ENCODE measurements around the gene NCOA3.

DNA sequence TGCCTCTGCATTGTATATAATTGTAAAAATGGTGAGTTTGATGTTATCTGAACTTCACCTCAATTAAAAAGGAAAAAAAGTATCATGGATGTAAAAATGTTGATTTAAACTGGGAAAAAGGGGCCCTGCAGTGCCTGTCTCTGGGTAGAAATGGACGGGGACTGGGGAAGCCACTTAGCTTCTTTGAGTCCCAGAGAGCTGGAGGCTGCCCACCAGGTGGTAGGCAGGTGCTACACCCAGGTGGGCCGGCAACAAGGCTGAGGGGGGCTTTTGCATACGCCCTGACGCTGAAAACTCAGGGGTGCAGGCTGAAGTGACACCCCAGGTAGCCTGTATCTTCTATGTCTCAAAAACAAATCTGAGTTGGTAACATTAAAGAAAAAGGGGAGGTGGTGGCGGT is 165.4 kb downstream of the NCOA3 start:
- TF ChIP-seq, protein P1, sequence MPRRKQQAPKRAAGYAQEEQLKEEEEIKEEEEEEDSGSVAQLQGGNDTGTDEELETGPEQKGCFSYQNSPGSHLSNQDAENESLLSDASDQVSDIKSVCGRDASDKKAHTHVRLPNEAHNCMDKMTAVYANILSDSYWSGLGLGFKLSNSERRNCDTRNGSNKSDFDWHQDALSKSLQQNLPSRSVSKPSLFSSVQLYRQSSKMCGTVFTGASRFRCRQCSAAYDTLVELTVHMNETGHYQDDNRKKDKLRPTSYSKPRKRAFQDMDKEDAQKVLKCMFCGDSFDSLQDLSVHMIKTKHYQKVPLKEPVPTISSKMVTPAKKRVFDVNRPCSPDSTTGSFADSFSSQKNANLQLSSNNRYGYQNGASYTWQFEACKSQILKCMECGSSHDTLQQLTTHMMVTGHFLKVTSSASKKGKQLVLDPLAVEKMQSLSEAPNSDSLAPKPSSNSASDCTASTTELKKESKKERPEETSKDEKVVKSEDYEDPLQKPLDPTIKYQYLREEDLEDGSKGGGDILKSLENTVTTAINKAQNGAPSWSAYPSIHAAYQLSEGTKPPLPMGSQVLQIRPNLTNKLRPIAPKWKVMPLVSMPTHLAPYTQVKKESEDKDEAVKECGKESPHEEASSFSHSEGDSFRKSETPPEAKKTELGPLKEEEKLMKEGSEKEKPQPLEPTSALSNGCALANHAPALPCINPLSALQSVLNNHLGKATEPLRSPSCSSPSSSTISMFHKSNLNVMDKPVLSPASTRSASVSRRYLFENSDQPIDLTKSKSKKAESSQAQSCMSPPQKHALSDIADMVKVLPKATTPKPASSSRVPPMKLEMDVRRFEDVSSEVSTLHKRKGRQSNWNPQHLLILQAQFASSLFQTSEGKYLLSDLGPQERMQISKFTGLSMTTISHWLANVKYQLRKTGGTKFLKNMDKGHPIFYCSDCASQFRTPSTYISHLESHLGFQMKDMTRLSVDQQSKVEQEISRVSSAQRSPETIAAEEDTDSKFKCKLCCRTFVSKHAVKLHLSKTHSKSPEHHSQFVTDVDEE (CRISPR knock-in tag; IDR thresholded peaks at IDR 0.05) = no peak
- TF ChIP-seq ESRRG (CRISPR knock-in tag; IDR thresholded peaks at IDR 0.05) (no peak), ISL1 (CRISPR knock-in tag; IDR thresholded peaks at IDR 0.05) (no peak), RARB (CRISPR knock-in tag; IDR thresholded peaks at IDR 0.05) (no peak), CSDC2 (CRISPR knock-in tag; IDR thresholded peaks at IDR 0.05) (no peak)
- TF ChIP-seq, protein P2, sequence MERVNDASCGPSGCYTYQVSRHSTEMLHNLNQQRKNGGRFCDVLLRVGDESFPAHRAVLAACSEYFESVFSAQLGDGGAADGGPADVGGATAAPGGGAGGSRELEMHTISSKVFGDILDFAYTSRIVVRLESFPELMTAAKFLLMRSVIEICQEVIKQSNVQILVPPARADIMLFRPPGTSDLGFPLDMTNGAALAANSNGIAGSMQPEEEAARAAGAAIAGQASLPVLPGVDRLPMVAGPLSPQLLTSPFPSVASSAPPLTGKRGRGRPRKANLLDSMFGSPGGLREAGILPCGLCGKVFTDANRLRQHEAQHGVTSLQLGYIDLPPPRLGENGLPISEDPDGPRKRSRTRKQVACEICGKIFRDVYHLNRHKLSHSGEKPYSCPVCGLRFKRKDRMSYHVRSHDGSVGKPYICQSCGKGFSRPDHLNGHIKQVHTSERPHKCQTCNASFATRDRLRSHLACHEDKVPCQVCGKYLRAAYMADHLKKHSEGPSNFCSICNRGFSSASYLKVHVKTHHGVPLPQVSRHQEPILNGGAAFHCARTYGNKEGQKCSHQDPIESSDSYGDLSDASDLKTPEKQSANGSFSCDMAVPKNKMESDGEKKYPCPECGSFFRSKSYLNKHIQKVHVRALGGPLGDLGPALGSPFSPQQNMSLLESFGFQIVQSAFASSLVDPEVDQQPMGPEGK (CRISPR knock-in tag; IDR thresholded peaks at IDR 0.05; ENCODE audit: borderline replicate concordance) = no peak
